Stimulated activated CD4-positive, alpha-beta T cell treated with anti-CD3 and anti-CD28 coated beads, Interleukin-15, amount 100 ng/mL, for 1 hour (primary cell): Measurements from ENCODE around the gene LRRC32.

Experiments
- DNase-seq, 2 donors: peaks; one replicate each; pipeline ENCODE4 v3.0.0-alpha.2; 2020; ENCODE audit warnings: low read depth in 1 of 2, low spot score in 1 of 2

LRRC32 gene, protein sequence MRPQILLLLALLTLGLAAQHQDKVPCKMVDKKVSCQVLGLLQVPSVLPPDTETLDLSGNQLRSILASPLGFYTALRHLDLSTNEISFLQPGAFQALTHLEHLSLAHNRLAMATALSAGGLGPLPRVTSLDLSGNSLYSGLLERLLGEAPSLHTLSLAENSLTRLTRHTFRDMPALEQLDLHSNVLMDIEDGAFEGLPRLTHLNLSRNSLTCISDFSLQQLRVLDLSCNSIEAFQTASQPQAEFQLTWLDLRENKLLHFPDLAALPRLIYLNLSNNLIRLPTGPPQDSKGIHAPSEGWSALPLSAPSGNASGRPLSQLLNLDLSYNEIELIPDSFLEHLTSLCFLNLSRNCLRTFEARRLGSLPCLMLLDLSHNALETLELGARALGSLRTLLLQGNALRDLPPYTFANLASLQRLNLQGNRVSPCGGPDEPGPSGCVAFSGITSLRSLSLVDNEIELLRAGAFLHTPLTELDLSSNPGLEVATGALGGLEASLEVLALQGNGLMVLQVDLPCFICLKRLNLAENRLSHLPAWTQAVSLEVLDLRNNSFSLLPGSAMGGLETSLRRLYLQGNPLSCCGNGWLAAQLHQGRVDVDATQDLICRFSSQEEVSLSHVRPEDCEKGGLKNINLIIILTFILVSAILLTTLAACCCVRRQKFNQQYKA

DNA sequence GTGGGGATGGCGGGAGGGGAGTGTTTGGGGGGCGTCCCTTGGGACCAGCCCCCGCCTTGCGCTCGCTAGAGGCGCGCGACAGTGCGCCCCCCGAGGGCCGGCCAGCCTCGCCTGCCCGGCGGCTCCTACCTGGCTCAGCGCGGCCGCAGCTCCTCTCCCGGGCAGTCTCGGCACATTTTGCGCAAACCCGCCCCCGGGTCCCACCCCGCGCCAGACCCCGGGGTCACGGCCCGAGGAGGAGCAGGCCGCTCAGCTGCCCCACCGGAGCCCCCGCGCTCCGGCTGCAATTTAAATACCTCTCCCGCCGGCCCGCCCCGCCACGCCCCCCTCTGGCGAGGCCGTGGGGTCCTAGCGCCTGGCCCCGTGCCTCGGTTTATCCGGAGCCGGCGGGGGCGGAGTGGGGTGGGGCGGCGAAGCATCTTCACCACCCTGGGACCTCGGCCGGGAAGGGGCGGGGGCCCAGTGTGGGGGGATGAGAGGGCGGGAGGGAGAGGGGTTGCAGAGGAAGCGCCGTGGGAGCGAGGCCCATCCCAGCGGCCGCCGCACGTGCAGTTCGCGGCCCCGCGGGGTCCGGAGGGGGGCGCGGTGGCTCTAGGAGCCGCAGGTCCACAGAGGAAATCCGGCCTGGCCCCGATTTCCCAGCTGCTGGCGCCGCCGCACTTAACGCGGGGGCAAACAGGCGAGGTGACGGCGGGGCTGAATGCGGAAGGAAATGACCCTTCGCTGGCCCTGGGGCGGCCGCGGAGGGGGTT, at the start of gene LRRC32:
Gene LRRC32, minus strand, starts transcription at position 263 of the 752 bp plus-strand sequence. CDS start 4,793 bp downstream, outside the sequence.
- DNase-seq, result peak in 1 of 2 donors; percentile 29

DNA sequence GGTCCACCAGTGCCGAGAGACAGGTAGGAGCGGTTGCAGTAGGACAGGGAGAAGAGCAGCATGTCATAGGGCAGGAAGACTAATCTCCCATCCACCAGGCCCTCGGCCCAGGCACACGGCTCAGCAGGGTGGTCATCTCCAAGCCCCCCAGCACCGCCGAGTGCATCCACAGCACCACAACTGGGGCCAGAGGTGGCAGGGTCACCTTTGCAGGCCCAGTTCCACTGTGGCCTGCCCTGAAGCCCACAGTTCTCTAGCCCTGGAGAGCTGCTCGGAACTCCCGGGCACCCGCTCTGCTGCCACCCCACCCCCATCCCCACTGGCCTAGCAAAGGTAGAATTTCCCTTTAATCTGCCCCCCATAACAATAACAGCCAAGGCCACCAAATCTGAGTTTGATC, 49.1 kb upstream of the LRRC32 start:
- DNase-seq, result no peak

DNA sequence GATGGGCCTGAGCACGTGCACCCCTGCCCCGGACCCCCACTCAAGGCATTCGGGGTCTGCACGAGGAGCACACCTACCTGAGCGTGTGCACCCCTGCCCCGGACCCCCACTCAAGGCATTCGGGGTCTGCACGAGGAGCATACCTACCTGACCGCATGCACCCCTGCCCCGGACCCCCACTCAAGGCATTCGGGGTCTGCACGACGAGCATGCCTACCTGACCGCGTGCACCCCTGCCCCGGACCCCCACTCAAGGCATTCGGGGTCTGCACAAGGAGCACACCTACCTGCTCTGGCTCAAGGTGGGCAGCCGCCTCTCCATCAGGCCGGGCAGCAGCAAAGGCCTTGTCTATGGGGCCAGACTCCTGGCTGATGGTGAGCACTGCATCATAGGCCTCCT, 48.7 kb upstream of the LRRC32 start:
- no peak for DNase-seq

DNA sequence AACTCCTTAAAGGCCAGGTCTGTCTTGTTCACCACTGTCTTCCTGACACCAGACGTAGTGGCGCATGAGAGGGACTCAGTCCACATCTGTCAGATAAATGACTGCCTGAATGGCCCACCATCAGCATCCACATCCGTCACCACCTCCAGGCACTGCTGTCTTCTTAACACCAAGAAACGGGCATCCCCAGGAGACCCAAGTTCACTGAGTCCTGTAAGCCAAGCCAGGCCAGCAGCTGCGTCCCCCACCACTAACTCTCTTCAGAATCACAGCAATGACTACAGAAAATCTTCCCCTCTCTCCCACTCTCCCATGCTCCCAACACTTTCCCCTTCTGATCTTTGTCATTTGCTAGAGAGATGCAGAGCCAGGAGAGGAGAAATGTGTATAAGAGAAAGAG, 47.3 kb upstream of the LRRC32 start:
- no peak for DNase-seq

DNA sequence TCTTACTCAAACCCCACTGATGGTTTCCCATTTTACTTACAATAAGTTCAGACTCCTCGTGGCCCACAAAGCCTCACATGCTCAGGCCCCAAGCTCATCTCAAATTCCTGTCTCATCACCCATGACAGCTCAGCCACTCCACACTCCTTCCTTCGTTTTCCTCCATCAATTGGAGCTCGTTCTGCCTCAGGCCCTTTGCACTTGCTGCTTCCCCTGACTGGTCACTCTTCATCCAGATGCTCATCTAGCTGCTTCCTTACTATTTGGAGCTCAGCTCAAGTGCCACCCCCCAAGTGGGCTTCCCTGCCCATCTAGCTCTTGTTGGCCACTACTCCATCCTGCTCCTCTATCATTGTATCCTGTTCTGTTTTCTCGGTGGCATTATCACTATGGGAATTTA, 46.8 kb upstream of the LRRC32 start:
- DNase-seq, result no peak

- DNase-seq, result no peak
Measured at GRCh38 chr11:76716268-76716667, 45.7 kb upstream of the LRRC32 start.

GRCh38 chr11:76714493-76714892, 43.9 kb upstream of the LRRC32 start:
- DNase-seq, result no peak

- no peak for DNase-seq
Measured at GRCh38 chr11:76713499-76713898, 43.0 kb upstream of the LRRC32 start.

DNA sequence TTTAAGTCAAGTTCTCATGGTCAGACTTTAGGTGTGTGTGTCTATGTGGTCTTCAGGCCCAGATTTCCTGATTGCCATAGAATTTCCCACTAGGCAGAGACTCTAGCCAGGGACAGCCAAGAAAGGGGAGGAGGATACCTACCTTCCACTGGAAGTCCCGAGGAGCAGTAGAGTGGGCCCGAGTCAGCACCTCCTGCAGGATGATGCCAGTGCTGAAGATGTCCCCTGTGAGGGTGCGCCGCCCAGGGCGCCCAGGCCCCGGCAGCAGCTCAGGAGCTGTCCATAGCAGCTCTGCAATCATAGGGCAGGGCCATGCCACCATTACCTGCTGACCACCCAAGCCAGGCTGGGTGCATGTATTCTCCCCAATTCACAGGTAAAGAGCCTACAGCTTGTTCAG, 41.6 kb upstream of the LRRC32 start:
- no peak for DNase-seq

GRCh38 chr11:76709756-76710155, 39.2 kb upstream of the LRRC32 start:
- DNase-seq, result no peak

- no peak for DNase-seq
Measured at GRCh38 chr11:76708972-76709660, 38.6 kb upstream of the LRRC32 start.

- no peak for DNase-seq
Measured at GRCh38 chr11:76707293-76707825, 36.8 kb upstream of the LRRC32 start.

DNA sequence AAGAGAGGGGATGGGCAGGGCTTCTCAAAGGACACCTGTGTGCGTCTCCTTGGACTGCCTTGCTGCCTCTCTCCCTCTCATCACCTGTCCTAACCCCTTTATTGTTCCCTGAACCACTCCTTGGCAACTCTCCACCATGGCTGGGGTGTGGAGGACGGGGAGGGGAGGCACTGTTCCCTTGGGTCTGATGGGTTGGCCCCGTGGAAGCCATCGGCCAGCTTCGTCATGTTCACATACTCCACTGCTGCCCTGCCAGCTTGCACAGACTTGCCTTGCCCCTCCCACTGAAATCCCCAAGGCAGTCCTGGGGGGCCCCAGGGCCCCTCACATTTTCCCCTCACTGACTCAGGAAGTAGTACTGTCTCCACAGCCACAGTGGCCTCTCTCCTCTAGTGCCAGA, 36.1 kb upstream of the LRRC32 start:
- no peak for DNase-seq

GRCh38 chr11:76705826-76706225, 35.3 kb upstream of the LRRC32 start:
- DNase-seq, result no peak

DNA sequence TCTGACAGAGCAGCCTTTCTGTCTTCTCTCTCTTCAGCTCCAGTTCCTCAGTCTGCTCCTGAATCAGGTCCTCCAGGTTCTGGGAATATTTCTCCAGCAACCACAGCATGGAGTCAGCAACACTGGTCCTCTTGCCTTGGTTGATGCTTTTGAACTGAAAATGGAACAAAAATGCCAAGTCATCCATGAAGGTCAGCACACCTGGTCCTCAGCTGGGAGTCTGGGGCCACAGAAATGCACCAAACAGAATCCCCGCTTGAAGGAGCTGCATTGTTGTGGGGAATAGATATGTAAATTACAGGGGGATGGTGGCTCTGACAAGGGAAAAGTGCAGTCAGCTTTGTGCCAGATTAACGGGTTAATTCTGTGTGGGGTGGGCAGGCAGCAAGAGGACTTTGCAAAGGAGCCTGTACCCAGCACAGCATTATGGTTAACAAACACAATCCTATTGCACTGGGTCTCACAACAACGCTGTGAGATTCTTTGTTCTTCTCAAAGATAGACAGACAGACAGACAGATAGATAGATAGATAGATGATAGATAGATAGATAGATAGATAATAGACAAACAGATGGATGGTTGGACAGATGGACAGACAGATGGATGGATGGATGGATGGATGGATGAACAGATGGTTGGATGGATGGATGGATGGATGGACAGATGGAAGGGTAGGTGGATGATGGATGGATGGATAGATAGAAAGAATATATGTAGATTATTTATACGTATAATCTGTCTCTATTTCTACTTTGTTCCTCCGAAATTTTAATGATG, 33.8 kb upstream of the LRRC32 start:
- no peak for DNase-seq

DNA sequence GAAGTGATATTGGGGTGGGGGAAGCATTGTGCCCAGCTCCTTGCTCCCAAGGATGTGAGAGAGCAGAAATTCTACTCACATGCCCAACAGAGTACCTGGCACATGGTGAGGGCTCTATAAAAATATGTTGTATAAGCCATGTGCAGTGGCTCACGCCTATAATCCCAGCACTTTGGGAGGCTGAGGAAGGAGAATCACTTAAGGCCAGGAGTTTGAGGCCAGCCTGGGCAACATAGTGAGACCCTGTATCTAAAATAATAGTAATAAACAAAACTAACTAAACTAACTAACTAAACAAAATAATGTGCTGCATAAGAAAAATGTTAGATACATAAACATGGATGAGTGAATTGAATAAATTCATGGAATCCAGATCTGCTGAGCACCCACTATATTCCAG, 33.2 kb upstream of the LRRC32 start:
- DNase-seq, result no peak

GRCh38 chr11:76702336-76703128, 32.0 kb upstream of the LRRC32 start:
- DNase-seq, result no peak

DNA sequence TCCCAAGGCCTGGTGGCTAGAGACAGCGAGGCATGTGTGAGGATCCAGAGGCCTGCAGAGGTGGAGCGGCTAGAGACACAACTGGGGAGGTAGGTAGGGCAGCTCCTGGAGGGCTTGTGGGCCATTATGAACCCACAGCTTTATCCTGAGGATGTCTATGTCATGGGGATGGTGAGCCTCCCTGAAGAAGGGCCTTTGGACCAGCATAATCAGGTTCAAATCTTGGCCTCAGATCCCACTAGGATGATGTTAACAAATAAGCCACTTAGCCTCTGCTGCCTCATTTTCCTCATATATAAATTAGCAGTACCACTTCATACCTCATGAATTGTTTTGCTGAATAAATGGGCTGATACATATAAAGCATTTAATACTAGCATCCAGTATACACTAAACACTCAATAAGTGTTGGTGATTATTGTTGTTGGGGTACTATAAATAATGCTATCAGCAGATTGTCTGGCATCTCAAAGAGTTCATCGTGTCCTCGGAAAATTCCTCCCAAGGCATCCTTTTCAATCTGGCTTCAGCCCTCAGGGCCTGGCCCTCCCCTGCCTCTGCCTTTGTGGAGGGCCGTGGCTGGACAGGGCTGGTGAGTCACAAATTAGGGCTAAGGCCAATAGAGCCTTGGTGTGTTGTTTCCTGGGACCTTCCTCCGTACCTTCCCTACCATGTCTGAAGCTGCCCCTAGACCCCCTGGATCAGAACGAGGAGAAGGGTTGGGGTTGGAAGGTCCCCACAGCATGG, 30.9 kb upstream of the LRRC32 start:
- DNase-seq, result no peak
